ENCODE results near the gene MLLT3. TPM values are rescaled to one million over a fixed set of nuclear protein-coding genes. Genes with fewer than 3 reads are reported as not detected.

MLLT3 gene
- total RNA-seq, 1 donor from 2014 or later, result 18.0 TPM

DNA sequence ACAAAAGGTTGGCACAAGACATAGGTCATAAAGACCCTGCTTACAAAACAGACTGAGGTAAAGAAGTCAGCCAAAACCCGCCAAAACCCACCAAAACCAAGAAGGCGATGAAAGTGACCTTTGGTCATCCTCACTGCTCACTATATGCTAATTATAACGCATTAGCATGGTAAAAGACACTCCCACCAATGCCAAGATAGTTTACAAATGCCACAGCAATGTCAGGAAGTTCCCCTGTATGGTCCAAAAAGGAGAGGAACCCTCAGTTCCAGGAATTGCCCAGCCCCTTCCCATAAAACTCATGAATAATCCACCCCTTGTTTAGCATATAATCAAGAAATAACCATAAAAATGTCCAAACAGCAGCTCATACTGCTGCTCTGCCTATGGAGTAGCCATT is 27.7 kb downstream of the MLLT3 start:
- no peaks in the 10 kb centered on the region for H3K27me3 ChIP-seq (ENCODE audit: low read depth)
- ATAC-seq, result no peak
- no peak overlapping the region for H3K27ac ChIP-seq
- intact Hi-C loops (cut with DNase I), result no loop called here
- DNase-seq, result no peak
- H3K4me3 ChIP-seq, result no peak overlapping the region
- peaks cover 6% of the 10 kb centered on the region for H3K4me1 ChIP-seq
- H3K9me3 ChIP-seq, result no peaks in the 10 kb centered on the region
- no peaks in the 10 kb centered on the region for H3K36me3 ChIP-seq
- TF ChIP-seq CTCF (IDR thresholded peaks at IDR 0.05), result no peak

DNA sequence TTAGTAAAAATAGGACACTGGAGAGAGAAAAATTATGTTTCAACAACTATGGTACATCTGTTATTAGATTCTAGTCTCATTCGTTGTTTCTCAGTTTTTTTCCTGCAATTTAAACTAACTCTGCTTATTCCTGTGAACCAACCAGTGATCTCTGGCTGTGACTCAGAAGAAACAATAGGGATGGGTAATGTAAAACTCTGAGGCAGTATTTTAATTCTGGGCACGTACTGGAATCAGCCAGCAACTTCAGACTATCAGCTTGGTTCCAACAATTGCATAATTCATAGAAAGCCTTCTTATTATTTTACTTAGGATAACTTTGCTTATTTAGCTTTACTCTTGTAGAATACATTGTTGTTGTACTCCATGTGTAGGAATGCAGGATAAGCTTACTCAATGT is 28.8 kb downstream of the MLLT3 start:
- TF ChIP-seq CTCF (IDR thresholded peaks at IDR 0.05), result no peak
- DNase-seq, result no peak
- Histone ChIP-seq H3K4me3 (no peak overlapping the region), H3K27me3 (ENCODE audit: low read depth) (no peaks in the 10 kb centered on the region), H3K36me3 (no peaks in the 10 kb centered on the region), H3K4me1 (peaks cover 6% of the 10 kb centered on the region), H3K9me3 (no peaks in the 10 kb centered on the region), H3K27ac (no peak overlapping the region)
- no peak for ATAC-seq
- intact Hi-C loops (cut with DNase I), result no loop called here

DNA sequence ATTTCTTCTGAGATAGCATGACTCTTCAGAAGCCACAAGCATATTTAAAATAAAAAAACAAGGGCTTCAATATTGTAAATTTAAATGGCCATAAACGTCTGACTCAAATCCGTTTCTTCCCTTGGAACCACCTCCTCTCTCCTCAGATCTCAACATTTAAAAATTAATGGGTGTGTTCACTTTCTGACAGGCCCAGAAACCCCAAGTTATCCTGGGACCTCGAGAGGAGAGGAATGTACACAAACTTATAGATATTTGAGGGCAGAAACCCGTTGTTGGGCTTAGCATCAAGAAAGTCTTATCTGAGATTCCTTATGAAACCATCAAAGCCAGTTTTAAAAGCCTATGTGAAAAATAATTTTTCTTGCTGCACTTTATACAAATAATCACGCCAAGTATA is 29.2 kb downstream of the MLLT3 start:
- Histone ChIP-seq H3K36me3 (no peaks in the 10 kb centered on the region), H3K27ac (no peak overlapping the region), H3K27me3 (ENCODE audit: low read depth) (no peaks in the 10 kb centered on the region), H3K4me1 (peaks cover 6% of the 10 kb centered on the region), H3K4me3 (no peak overlapping the region), H3K9me3 (no peaks in the 10 kb centered on the region)
- no peak for DNase-seq
- no peak for ATAC-seq
- intact Hi-C loops (cut with DNase I), result no loop called here
- no peak for TF ChIP-seq CTCF (IDR thresholded peaks at IDR 0.05)

GRCh38 chr9:20592673-20593072 is 29.6 kb downstream of the MLLT3 start:
- intact Hi-C loops (cut with DNase I), result no loop called here
- TF ChIP-seq CTCF (IDR thresholded peaks at IDR 0.05), result no peak

DNA sequence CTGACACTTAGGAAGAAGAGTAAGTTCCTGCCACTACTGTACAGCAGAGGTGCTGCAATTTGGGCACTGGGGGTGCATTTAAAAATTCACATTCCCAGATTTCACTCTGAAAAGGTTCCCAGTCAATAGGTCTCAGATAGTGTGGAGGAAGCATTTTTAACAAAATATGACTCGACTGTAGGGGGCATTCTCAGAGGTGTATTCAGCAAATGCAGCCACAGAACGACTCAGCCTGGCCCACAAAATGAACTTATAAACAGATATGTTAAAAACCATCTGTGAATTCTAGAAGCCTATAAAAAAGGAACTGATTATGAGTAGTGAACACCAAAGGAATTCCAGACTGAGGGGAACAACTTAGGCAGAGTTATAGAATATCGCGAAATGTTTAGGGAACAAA is 31.1 kb downstream of the MLLT3 start:
- no peaks in the 10 kb centered on the region for H3K9me3 ChIP-seq
- TF ChIP-seq CTCF (IDR thresholded peaks at IDR 0.05), result no peak
- H3K4me3 ChIP-seq, result no peak overlapping the region
- H3K27ac ChIP-seq, result no peak overlapping the region
- intact Hi-C loops (cut with DNase I), result no loop called here
- ATAC-seq (no peak), DNase-seq (no peak)
- H3K4me1 ChIP-seq, result peaks cover 6% of the 10 kb centered on the region
- no peaks in the 10 kb centered on the region for H3K27me3 ChIP-seq (ENCODE audit: low read depth)
- H3K36me3 ChIP-seq, result no peaks in the 10 kb centered on the region

More at GRCh38 chr9:20592673-20593072, 29.6 kb downstream of the MLLT3 start:
- no peaks in the 10 kb centered on the region for H3K36me3 ChIP-seq
- ATAC-seq (no peak), DNase-seq (no peak)
- H3K27me3 ChIP-seq (ENCODE audit: low read depth), result no peaks in the 10 kb centered on the region
- peaks cover 6% of the 10 kb centered on the region for H3K4me1 ChIP-seq
- H3K9me3 ChIP-seq, result no peaks in the 10 kb centered on the region
- H3K27ac ChIP-seq, result no peak overlapping the region
- no peak overlapping the region for H3K4me3 ChIP-seq

Data from lower lobe of right lung (tissue), 2 donors.